KG1 (cell line): Measurements from ENCODE around the gene UBA1.

Experiments
- DNase-seq: peaks from one replicate; lab custom pipeline; 2025; lab: John Stamatoyannopoulos, UW

UBA1 gene

DNA sequence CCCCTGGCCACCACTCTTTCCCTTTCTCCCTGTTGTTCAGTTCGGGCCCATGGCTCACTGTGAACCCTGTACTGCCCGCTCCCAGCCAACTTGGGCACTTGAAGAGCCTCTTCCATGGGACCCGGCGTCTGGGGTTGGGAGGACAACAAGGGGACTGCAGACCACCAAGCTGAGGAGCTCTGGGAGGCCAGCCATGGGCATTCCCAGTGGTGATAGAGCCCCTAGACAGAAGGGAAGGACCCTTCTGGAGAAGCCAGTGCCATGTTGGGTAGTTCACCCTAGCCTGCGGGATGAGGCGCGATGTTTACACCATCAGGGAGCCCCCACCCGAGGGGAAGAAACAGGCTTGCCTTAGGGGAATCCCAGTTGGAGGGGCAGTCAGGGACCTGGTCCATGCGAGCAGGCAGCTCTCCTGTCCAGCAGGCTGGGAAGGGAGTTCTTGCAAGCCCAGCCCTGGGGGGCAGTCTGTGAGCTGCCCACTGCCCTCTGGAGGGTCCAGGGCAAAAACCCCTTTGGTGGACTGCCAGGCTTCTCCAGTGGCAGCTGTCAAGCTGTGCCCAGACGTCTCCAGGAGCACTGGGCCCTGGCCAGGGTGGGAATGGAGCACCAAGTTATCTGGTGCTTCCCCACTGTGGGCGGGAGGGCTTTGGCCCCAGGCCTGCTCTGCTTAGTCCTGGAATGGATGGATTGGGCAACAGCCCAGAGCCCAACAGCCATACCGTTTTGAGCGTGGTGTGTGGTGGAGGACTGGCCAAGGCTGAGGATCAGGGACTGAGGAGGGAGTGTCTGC, 23.7 kb upstream of the UBA1 start:
- no peak for DNase-seq

- no peak for DNase-seq
Observed at GRCh38 chrX:47170861-47171692, 22.6 kb upstream of the UBA1 start.

DNA sequence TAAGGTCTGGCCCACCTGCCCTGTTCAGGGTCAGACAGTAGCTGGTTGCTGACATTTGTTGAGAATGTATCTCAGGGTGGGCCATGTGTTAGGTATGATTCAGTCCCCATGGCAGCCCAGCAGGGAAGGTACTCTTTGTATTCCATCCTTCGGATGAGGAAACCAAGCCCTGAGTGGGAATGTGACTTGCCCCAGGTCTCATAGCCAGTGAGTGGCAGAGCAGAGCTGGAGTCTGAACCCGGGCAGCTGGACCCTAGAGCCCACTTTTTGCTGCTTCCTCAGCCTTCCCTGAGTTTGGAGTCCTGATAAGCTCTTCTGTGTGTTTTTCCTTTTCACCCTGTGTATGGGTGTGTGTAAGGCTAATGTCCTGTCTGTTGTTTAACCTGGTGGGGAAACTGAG, 21.6 kb upstream of the UBA1 start:
- DNase-seq, result no peak

DNA sequence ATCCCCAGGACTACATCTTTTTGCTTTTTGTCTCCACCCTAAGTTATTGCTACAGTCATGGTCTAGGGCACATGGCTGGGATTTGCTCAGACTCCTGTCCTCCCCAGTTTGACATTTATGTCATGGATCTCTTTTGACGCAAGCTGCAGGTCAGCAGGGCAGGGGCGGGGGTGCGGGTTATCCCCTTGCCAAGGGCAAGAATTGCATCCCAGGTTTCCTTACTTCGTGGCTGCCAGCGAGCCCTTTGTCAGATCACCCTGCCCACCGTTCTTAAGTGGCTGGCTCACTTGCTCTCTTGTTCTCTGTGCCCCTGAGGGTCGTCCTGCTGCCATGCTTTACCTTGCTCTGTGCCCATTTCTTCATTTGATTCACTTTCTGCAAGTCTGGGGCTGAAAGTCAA, 21.1 kb upstream of the UBA1 start:
- DNase-seq, result no peak

GRCh38 chrX:47172971-47173792, 20.4 kb upstream of the UBA1 start:
- DNase-seq, result no peak

DNA sequence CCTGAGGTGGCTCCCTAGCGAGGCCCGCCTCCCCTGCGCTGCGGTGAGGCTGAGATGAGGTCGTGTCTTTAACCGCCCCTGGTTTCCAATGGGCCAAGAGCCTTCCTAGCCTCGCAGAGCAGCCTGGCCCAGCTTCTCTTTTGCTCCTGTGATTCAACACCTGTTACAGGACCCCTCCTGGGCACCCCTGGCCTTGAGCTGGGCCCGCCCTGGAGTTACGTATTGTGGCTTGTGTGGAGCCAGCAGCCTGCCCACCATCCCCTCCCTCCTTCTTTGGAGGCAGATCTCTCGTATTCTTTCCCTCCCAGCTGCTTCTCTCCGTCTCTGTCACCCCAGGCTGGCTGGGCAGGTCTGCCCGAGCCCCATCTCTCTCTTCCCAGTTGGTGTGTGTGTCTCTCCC, 19.3 kb upstream of the UBA1 start:
- DNase-seq, result no peak

DNA sequence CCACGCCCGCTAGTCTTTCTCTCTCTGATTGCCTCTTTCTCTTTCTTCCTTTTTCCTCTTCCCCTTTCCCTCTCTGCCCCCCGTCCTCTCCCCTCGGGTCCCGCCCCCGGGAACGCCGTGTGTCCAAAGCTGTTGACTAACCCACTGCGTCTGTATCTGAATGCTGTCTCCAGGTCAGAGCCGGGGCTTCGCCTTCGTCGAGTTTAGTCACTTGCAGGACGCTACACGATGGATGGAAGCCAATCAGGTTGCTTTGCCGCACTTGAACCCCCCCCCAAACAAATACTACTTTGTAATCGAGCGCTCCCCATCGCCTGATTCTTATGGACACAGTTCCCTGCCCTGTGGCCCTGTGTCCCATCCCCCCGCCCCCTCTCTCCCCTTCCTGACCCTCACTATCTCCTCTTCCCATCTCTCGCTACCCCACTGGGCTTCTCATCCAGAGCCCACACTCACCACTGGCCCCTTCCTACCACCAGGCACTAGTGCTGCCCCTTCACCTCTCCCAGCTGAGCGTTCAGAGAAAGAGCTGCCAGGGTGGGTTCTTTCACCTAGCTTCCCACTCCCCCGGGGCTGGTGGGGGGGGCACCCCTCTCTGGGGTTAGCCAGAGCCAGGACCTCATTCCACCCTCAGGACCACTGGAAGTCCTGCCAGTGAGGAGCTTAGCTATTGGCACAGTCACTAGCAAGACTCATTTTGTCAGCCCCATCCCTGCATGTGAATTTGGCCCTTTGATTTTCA, 18.6 kb upstream of the UBA1 start:
- DNase-seq, result no peak

GRCh38 chrX:47175588-47175980, 18.0 kb upstream of the UBA1 start:
- no peak for DNase-seq

DNA sequence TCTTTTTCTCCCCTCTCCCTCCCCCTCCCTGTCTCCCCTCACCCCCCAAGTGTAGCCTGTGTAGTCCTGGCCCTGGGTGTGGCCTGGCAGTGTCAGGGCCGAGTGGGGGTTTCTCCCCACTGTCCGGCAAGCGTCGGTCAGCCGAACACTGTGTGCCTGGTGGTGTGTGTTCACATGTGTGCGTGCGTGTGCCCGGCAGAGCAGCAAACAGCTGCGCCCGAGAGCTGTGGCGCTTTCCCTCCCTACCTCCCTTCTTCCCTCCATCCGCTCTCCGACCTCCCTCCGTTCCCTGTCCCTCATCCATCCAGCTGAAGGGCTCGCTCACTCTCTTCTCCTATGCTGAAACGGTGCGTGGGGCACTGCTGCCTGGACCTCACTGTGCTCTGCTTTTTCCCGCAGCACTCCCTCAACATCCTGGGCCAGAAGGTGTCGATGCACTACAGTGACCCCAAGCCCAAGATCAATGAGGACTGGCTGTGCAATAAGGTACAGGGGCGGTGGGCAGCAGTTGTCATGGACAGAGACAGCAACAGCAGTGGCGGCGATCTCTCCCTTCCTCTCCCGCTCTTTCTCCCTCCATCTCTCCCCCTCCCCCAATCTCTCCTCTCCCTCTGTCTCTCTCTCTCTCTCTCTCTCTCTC, 17.4 kb upstream of the UBA1 start:
- DNase-seq, result no peak

DNA sequence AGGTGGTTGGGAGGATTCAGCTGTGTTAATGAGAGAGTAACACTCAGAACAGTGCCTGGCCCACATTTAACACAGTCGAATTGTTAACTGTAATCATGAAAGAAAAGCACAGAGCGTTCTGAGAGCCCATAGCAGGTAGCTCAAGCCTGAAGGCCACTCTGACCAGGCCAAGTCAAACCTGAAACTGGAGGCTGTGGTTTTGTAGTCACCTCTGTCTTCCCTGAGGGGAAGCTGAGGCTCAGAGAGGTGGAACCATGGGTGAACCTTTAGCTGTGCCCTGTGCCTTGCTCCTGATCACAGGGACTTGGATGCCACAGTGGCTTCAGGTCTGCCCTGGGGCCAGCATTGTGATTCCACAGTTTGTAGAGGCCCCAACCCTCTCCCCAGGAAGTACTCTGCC, 16.6 kb upstream of the UBA1 start:
- no peak for DNase-seq

DNA sequence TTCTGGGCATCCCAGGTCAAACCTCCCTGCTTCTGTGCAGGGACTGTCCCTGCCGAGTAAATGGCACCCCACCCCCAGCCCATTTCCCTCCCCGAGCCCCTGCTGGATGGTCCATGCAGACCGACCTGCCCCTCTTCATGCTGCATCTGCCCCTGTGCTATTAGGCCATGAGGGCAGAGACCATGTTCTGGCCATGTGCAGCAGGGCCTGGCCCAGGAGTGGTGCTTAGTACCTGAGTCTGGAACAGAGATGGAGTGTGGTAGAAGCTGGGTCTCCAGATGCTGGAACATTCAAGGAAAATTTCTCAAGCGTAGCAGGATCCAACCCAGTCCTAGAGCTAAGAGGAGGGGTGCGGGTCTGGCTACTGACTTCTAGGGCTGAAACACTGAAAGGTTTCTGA, 15.3 kb upstream of the UBA1 start:
- no peak for DNase-seq

DNA sequence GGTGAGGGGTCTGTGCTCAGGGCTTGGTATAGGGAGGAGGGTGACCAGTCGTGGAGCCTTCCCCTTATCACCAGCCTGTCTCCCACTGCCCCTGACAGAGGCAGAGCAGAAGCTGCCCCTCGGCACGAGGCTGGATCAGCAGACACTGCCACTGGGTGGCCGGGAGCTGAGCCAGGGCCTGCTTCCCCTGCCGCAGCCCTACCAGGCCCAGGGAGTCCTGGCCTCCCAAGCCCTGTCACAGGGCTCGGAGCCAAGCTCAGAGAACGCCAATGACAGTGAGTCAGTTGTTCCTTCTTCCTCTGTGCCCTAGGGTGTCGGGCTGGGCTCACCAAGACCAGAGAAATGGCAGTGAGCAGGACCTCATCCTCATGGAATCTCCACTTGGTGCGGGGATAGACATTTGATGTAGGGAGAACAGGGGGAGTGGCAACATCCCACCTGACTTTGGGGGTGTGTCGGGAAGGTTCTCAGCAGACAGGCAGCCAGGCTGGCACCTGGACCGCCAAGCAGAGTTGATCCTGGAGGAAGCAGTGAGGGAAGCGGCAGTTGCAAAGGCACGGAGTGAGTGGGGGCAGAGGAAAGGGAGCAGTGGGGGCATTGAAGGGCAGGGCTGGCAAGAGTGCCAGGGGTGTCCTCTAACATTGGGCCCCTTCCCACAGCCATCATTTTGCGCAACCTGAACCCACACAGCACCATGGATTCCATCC, 14.3 kb upstream of the UBA1 start:
- no peak for DNase-seq

- DNase-seq, result no peak
Observed at GRCh38 chrX:47179928-47180255, 13.7 kb upstream of the UBA1 start.

DNA sequence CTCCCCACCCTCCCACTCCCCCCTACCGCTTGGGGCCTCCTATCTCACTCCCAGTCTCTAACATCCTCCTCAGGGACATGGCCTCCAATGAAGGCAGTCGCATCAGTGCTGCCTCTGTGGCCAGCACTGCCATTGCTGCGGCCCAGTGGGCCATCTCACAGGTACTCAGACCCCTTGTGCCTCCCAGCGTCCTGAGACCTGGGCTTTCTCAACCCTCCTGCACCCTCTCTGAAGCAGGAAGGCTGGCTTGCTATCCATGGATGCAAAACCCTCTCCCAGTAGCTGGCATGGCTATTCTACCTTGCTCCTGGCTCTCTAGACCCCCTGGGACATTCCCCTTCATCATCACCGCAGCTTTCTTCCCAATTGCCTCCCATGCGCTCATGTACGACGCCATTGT, 13.3 kb upstream of the UBA1 start:
- no peak for DNase-seq

- DNase-seq, result no peak
Observed at GRCh38 chrX:47181301-47181700, 12.3 kb upstream of the UBA1 start.

GRCh38 chrX:47182106-47182700, 11.4 kb upstream of the UBA1 start:
- no peak for DNase-seq

DNA sequence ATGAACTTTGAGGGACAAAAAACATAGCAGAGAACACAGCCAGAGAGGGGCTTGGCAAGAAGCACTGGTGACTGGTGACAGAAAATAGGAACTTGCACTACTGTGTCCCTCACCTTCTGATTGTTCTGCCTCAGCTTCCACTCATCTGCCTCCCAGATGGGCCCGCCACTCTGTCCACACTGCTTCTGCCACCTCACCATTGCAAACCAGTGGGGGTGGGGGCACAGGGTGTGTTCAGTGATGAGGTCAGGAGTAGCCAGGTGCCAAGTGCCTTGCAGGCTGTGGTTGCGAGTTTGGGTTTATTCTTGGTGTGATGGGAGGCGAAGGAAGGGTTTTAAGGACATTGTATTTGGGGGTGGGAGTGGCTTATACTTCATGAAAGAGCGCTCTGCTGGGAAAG, 9.1 kb upstream of the UBA1 start:
- DNase-seq, result no peak

DNA sequence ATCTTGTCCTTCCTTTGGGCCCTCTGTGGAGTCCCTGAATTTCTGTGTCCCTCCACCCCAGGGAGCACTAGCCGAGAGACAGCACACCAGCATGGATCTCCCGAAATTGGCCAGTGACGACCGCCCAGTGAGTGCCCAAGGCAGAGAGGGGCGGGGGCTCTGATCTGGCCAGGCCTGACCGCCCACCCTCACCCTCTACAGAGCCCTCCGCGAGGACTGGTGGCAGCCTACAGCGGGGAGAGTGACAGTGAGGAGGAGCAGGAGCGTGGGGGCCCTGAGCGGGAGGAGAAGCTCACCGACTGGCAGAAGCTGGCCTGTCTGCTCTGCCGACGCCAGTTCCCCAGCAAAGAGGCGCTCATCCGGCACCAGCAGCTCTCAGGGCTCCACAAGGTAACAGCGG, 8.4 kb upstream of the UBA1 start:
- DNase-seq, result no peak

DNA sequence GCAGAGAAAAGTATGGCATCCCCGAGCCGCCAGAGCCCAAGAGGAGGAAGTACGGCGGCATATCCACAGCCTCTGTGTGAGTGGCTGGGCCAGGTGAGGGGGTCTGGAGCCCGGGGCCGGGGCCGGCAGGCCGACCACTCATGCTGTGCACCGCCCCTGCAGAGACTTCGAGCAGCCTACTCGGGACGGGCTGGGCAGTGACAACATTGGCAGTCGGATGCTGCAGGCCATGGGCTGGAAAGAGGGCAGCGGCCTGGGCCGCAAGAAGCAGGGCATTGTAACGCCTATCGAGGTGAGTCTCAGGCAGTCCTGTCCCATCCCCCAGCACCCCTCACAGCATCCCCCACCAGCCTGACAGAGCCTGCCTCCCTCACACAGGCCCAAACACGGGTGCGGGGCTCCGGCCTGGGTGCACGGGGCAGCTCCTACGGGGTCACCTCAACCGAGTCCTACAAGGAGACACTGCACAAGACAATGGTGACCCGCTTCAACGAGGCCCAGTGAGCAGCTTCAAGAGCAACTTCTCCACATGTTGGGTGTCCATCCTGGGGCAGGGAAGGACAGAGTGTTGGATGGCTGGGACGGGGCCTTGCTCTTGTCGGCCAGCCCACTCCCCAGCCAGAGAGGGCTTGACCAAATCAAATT, 7.4 kb upstream of the UBA1 start:
- no peak for DNase-seq

DNA sequence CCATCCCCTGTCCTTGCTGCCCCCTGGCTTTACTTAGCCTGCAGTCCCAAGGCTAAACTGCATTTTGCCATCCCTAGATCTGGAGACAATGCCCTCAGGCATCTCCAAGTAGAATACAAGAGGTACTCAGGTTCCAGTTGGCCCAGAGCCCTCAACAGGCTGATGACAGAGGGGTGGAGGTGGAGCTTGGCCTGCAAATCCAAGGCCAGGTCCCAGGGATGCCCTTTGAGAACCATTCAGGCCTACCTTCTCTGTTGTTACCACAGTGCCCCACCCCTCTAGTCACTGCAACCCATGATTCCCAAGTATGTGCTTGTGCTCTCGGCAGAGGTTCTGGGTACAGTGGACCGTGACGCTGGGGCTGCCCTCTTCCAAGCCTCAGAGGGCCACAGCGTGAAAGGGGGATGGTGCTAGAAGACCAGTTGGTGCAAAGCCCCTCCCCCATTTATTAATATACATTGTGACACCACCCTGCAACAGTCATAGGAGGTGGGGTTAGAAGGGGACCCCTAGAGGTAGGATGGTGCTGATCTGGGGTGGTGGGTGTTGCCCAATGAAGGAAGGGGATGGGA, 6.4 kb upstream of the UBA1 start:
- no peak for DNase-seq
